HG02840 (cell line): Measurements from ENCODE around the gene CD248.

Experiments
- ATAC-seq: cut with Tn5 transposase; IDR thresholded peaks from one replicate; pipeline ENCODE4 v1.9.1; 2021; ENCODE audit warnings: mild to moderate bottlenecking, moderate library complexity, moderate number of reproducible peaks; ENCODE audit not compliant: unreplicated experiment, low FRiP score

CD248 gene

GRCh38 chr11:66289548-66290329 is 27.1 kb downstream of the CD248 start:
- peak; percentile 31 for ATAC-seq

DNA sequence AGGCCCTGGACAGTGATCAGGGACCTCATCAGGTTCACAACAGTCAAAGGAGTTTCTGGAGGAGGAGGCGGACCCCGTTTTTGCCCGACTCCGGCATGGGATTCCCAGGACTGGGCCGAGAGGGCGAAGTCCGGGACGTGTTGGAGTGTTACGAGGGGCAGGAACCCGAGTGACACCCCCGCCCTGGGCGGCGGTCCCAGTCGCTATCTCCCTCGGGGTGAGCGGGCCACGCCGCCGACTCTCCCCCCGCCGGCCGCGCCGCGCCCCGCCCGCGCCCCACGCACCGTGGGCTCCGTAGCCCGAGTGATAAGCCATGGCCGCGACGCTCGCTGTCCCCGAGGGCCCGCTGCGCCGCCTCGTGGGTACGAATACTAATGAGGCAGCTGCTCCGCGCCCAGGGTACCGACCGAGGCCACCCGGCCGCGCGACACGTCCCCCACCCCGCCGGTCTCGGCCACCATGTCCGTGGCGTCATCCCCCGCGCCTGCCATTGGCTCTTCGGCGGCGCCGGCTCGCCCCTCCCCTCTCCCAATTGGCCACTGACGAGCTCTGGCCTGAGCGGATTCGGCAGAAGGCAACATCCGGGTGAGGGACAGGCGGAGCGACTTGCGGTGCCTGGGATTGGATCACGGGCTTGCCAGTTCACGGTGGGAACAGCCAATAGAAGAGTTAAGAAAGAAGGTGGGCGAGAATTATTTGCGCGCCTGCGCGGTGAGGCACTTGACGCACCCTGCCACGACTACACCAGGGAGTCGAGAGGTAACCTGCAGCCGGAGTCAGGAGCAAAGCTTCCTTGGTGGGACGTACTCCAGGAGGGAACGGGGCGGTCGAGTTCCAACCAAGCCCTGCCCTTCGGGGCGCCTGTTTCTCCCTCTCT is 27.9 kb downstream of the CD248 start, which contains the start of gene YIF1A:
Gene YIF1A (minus strand): TSS at position 473 of the 877 bp plus-strand sequence. CDS start 158 bp downstream, at position 315.
- peak; percentile 89 for ATAC-seq

- no peak for ATAC-seq
These were observed 28.8 kb downstream of the CD248 start for GRCh38 chr11:66287889-66288670.

- no peak for ATAC-seq
These were observed 29.5 kb downstream of the CD248 start for GRCh38 chr11:66287211-66287888.

DNA sequence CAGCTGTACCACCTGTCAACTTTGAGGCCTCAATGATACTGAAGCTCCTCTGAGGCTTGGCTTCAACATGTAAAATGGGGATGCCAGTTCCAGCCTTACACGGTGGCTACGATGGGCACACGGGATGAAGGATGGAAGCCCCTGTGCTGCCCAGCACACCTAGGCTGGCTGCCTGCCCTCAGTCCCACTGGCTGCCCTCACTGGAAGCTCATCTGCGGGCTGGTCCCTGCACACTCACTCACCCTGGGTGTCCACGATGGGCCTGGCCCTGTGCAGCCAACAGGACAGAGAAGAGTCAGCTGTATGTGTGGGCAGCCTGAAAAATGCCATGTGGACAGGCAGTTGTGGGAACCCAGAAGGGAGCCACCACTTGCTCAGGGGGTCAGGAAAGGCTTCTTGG is 30.1 kb downstream of the CD248 start:
- ATAC-seq, result no peak

DNA sequence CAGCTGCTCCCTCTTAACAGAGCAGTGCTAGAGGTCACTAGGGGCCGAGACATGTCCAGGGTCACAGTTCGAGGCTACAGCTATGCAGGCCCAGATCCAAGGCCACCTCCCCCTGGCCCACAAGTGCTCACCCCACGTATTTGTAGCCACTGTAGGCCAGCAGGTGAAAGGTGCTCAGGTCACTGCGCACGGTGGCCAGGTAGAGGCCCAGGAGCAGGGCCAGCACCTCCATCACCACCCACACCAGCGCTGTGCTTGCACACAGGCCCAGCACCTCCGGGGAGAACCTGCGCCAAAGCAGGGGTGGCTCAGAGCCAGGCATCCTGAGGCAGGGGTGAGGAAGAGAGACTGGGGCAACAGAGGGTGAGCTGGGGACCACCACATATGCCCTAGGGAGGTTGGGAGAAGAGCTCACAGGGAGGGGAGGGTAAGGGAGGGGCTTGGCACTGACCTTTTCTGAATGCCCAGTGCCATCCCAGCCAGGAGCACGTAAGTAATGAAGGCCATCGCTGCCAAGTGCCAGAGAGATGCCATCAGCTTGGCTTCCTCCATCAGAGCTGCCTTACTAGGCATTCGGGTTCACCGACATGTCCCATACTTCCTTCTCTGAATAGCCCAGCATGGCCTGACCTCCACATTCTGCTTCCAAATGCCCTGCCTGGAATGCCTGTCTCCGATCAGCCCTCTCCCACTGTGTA is 31.4 kb downstream of the CD248 start:
- ATAC-seq, result no peak

DNA sequence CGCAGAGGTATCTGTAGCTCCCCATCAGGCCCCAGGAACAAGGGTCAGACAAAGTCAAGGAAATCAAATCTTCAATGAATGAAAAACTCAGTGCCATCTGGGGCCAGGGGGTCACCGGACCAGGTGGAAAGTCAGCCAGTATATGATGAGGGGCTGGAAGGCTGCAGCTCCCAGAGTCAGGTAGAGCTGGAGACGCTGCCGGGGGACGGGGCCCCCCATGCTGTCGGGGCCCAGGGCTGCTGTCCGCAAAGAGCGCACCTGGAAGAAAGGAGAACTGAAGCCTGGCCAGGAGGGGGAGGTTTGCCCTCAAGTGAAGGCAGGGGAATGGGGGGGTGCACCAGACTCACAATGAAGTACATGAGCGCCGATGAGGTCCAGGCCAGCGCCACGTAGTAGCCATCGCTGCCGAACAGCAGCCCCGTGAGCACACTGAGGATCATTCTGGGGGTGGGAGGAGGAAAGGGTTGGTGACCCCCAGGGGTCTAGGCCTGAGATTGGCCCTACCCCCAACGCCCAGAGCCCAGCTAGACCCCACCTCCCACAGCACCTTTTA is 32.2 kb downstream of the CD248 start:
- no peak for ATAC-seq

DNA sequence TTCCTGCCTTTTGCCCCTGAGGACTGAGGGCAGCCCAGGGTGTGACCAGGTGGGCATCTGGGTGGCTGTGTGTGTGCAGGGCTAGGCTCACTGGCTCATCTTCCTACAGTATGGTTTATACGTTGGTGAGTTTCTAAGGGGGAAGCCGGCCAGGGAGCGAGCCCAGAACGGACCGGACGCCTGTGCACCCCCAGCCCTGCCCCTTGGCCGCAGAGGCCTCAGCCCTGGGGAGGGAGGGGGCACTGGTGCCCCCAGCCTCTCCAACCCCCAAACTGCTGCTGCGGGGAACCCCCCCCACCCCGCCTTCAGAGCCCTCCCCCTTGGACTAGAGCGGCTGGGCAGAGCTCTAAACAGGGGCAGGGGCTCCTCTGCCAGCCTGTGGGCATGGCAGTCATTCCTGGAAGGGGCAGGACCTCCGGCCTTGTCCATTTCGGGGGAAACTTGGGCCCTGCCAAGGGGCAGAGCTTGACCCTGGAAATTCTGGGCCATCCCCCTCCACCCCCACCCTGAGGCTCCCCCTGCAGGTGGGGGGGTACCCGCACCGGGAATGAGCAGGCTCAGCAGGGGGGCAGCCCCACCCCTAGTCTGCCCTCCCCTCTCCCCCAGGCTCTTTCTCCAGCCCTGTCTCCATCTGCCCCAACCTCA is 33.3 kb downstream of the CD248 start:
- no peak for ATAC-seq

DNA sequence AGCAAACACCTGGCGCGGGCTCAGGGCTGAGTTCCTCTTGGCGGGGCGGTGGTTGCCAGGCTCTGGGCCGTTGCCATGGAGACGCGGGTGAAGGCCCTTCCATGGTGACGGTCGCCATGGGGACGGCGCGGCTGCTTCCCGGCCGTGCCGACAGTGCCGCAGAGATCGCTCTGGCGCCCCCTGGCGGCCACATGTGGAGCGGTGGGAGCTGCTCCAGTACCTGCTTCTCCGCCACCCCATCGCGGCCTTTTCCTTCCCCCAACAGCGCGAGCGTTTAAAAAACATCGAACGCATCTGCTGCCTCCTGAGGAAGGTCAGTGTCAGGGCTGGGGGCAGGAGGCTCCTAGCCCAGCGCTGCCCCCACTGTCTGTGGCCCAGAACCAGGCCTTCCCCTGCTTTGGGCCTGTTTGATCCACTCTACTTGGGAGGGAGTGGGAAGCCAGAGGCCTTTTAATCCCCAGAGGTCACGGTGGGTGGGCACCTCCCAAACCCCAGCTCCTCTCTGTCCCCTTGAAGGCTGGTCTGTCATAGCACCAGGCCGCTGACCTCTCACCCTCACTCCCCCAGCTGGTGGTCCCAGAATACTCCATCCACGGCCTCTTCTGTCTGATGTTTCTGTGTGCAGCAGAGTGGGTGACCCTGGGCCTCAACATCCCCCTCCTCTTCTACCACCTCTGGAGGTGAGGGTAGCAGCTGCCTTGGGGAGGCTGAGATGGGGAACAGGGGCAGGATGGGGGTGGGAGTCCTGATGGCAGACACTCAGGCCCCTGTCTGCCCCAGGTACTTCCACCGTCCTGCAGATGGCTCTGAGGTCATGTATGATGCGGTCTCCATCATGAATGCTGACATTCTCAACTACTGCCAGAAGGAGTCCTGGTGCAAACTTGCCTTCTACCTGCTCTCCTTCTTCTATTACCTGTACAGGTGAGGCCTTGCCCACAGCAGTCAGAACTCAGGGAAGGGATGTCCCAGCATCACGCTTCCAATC is 34.1 kb downstream of the CD248 start:
- peak; percentile 79 for ATAC-seq

GRCh38 chr11:66281776-66282467 is 34.9 kb downstream of the CD248 start:
- ATAC-seq, result no peak

DNA sequence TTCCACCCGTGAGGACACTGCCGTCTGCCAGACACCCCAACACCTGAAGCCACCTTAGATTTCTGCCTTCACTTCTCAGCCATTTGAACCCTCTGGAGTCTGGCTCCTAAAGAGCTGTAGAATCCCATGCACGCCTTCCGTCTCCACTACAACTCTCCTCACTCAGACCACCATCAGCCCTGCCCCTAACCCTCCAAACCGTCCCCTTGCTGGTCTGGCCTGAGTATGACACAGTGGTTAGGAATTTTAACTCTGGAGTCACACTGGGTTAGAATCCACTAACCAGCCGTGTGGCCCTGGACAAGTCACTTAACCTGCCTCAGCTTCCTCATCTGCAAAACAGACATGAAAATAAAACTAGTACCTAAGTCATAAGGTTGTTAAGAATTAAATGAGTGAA is 35.8 kb downstream of the CD248 start:
- no peak for ATAC-seq

DNA sequence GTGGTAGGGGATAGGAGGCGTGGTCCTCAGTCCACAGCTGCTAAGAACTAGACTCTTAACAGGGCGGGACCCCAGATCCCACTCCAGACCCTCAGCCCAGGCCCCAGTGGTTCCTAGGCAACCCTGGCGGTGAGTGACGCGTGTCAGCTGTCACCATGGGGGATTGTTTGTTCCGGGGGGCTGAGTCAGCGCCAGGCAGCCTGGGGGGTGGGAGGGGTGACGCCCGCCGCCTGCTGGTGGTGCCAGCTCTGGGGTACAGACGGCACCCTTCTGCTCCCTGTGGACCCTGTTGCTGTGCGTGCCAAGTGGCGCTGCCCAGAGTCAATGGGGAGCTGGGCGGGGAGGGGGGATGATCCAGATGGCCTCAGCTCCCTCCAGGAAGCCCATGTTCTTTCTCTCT is 36.4 kb downstream of the CD248 start:
- ATAC-seq, result no peak

GRCh38 chr11:66279092-66279734 is 37.6 kb downstream of the CD248 start:
- no peak for ATAC-seq

DNA sequence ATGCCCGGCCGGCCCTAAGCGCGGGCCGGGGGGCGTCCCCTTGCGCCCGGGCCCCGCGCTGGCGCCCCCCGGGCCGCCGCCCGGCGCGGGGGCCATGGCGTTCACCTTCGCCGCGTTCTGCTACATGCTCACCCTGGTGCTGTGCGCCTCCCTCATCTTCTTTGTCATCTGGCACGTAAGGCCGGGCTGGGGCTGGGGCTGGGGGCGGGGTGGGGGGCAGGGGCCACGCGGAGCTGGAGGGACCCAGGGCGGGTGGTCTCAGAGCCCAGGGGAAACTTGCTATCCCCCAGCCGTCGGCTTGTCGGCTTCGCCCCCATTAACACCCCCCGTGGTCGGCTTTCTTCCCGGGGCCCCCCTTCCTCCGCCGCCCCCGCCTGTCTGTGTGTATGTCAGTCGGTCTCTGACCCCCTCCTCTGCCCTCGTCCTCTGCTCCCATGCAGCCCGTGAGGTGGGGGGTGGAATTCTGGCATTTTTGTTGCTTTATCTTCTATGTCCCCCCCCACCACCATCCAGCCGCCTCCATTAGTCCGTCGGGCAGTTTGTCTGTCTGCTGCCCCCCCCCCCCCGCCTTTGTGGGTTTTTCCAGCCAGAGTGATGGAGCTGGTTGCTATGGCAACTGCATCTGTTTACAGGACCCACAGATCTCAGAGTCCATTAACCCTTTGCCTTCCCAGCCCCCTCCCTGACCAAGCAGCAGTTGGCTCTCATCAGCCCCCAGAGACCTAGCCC is 38.3 kb downstream of the CD248 start:
- ATAC-seq, result no peak

GRCh38 chr11:66277471-66278362 is 39.1 kb downstream of the CD248 start, which contains the start of gene CNIH2:
TSS of gene CNIH2 (plus strand) at chr11:66278175. CDS start at chr11:66278457, 282 bp downstream.
- no peak for ATAC-seq
